Right cardiac atrium (tissue), 5 donors: Measurements from ENCODE around the gene ELMO3. TPM values are rescaled to one million over a fixed set of nuclear protein-coding genes. Genes with fewer than 3 reads are reported as not detected.
A peak's percentile ranks its signal among the peaks of the same experiment; 100 is the strongest.

ENCODE experiments used
- ATAC-seq, 2 donors: fragments of 200-7000 bp; cut with Tn5 transposase; one replicate each; pipeline versions ENCODE4 v1.8.0 to v1.9.1; 2020; ENCODE audit warnings: moderate library complexity in 2 of 2, mild to moderate bottlenecking in 1 of 2
- DNase-seq, 3 donors: peaks; one replicate each; pipeline ENCODE4 v3.0.0-alpha.2; 2020
- H3K27ac ChIP-seq: one replicate; pipeline ENCODE4 v1.5.1; 2013; ENCODE audit warnings: mild to moderate bottlenecking, low read length, control low read depth, moderate library complexity
- H3K27me3 ChIP-seq: one replicate; pipeline ENCODE4 v1.6.1; 2013; ENCODE audit not compliant: control insufficient read depth, insufficient read depth
- H3K4me1 ChIP-seq: one replicate; pipeline ENCODE4 v1.6.1; 2013; ENCODE audit warnings: low read length; ENCODE audit not compliant: control insufficient read depth, insufficient read depth
- H3K4me3 ChIP-seq: one replicate; pipeline ENCODE4 v1.5.1; 2013; ENCODE audit warnings: low read length, control low read depth
- H3K9me3 ChIP-seq: one replicate; pipeline ENCODE4 v1.6.1; 2013; ENCODE audit warnings: low read length; ENCODE audit not compliant: control insufficient read depth
- WGBS: extraction: QIAGEN DNeasy Blood & Tissue Kit; methylation state at CpG from one replicate; pipeline ENCODE4 v1.1.7; 2013; 5-methylcytosine and 5-hydroxymethylcytosine counted together
- intact Hi-C, 4 donors: fragments of 100-400 bp; cut with DNase I; formaldehyde crosslinking; loops; one replicate each; pipeline versions ENCODE4 v1.11.0 to v1.14.0; 2022 to 2023
- long read RNA-seq, 4 donors: library from polyadenylated mRNA; unstranded; transcript quantifications; one replicate each; pipeline ENCODE4 v2.0.0, GENCODE V29; 2020 to 2021
- polyA plus RNA-seq: library from polyadenylated mRNA; stranded (reverse); fragments of 200-250 nt; gene quantifications from one replicate; pipeline ENCODE4 v1.2.3, GENCODE V29; 2013
- total RNA-seq, 4 donors: library from RNA; stranded (reverse); fragmentation: NEBNext Ultra II Directional; extraction: Animal tissue kit (Norgen Biotek cat#: 25700); gene quantifications; one replicate each; pipeline ENCODE4 v1.2.1, GENCODE V29; 2021
- donor health status: healthy with polysubstance abuse.
- donor health status: DM: no; HTN: yes; CAD: no.
- donor health status: DM: no; HTN: no; CAD: no.
- donor health status: DM: no; HTN: yes; CAD: no; lungs with severe emphysema.
- donor health status: DM: yes; HTN: yes; CAD: no.

The ELMO3 gene
- under 1 TPM; 0.51 to 0.85 (median 0.76) TPM for total RNA-seq
- 0.72 TPM for polyA plus RNA-seq
- long read RNA-seq, donor 1, partial matches to known transcripts: 1 of 2 reads
- long read RNA-seq, donor 1, other reads (novel, unspliced or antisense): 1 of 2 reads
- long read RNA-seq, donor 2, partial matches to known transcripts: 1 of 1 reads
- long read RNA-seq, donor 2, other reads (novel, unspliced or antisense): 0 of 1 reads
- long read RNA-seq, donor 3: 0 reads
- long read RNA-seq, donor 4: 0 reads

- Histone ChIP-seq H3K4me3 (no peak within 1 kb of the TSS), H3K27ac (no peak within 1 kb of the TSS), H3K9me3 (no peaks in the 10 kb centered on the region), H3K27me3 (no peaks in the 10 kb centered on the region), H3K4me1 (no peaks in the 10 kb centered on the region)
- intact Hi-C loops: no loop called here
- DNase-seq (peak in 2 of 3 donors; percentile 60 to 75), ATAC-seq (peak; percentile 17 to 20)
- WGBS: 48% methylated on average over 61 of the region's 61 CpGs
Observed at GRCh38 chr16:67199011-67199807, at the start of gene ELMO3. Gene ELMO3, plus strand, starts transcription at chr16:67199131. Its CDS starts 196 bp downstream, at chr16:67199327.

GRCh38 chr16:67149276-67150046, 49.5 kb upstream of the ELMO3 start:
- H3K27ac ChIP-seq: no peak overlapping the region
- intact Hi-C loops: loop anchor here in 2 of 4 donors (2.0 to 5.0 kb wide), 2 partner anchors 37 to 173 kb away; no protein-coding TSS in a partner anchor
- 69% methylated on average over 77 of the region's 77 CpGs for WGBS
- H3K4me3 ChIP-seq: no peak overlapping the region
- no peaks in the 10 kb centered on the region for H3K9me3 ChIP-seq
- peak in 1 of 3 donors; percentile 74 for DNase-seq
- no peaks in the 10 kb centered on the region for H3K4me1 ChIP-seq
- ATAC-seq: no peak
- no peaks in the 10 kb centered on the region for H3K27me3 ChIP-seq

GRCh38 chr16:67150047-67150832, 48.7 kb upstream of the ELMO3 start:
- no peaks in the 10 kb centered on the region for H3K27me3 ChIP-seq
- peak; percentile 72 to 75 for ATAC-seq
- intact Hi-C loops: loop anchor here in 1 of 4 donors (2.0 kb wide), 1 partner anchor 173 kb away; no protein-coding TSS in a partner anchor
- peaks cover 3% of the 10 kb centered on the region for H3K4me1 ChIP-seq
- WGBS: 8% methylated on average over 94 of the region's 94 CpGs
- peak overlapping the region; percentile 68 for H3K27ac ChIP-seq
- peak; percentile 78 to 91 (median 89) for DNase-seq
- H3K9me3 ChIP-seq: no peaks in the 10 kb centered on the region
- peak overlapping the region; percentile 56 for H3K4me3 ChIP-seq

- DNase-seq (peak; percentile 88 to 95 (median 94)), ATAC-seq (peak; percentile 85 to 86)
- Histone ChIP-seq H3K4me3 (peak within 1 kb of the TSS; percentile 56), H3K9me3 (no peaks in the 10 kb centered on the region), H3K4me1 (peaks cover 3% of the 10 kb centered on the region), H3K27ac (peak within 1 kb of the TSS; percentile 68), H3K27me3 (no peaks in the 10 kb centered on the region)
- intact Hi-C loops: loop anchor here in 1 of 4 donors (2.0 kb wide), 1 partner anchor 174 kb away; no protein-coding TSS in a partner anchor
- 1% methylated on average over 34 of the region's 34 CpGs for WGBS
Observed at GRCh38 chr16:67150833-67151396, 48.0 kb upstream of the ELMO3 start, which contains the start of gene B3GNT9. Gene B3GNT9, minus strand, starts transcription at chr16:67150998. Its CDS starts 513 bp downstream, at chr16:67150485.

- no peaks in the 10 kb centered on the region for H3K9me3 ChIP-seq
- no peaks in the 10 kb centered on the region for H3K27me3 ChIP-seq
- DNase-seq: peak in 1 of 3 donors; percentile 62
- H3K4me1 ChIP-seq: peaks cover 3% of the 10 kb centered on the region
- intact Hi-C loops: loop anchor here in 1 of 4 donors (2.0 kb wide), 1 partner anchor 175 kb away; no protein-coding TSS in a partner anchor
- no peak for ATAC-seq
- H3K27ac ChIP-seq: no peak overlapping the region
- WGBS: 54% methylated on average over 8 of the region's 8 CpGs
- no peak overlapping the region for H3K4me3 ChIP-seq
Observed at GRCh38 chr16:67151431-67152097, 47.4 kb upstream of the ELMO3 start.

GRCh38 chr16:67154578-67155294, 44.2 kb upstream of the ELMO3 start:
- DNase-seq: peak in 1 of 3 donors; percentile 49
- H3K4me3 ChIP-seq: no peak overlapping the region

GRCh38 chr16:67155295-67156142, 43.4 kb upstream of the ELMO3 start:
- 12% methylated on average over 74 of the region's 74 CpGs for WGBS
- Histone ChIP-seq H3K4me1 (peaks cover 5% of the 10 kb centered on the region), H3K27ac (no peak overlapping the region), H3K9me3 (no peaks in the 10 kb centered on the region), H3K27me3 (no peaks in the 10 kb centered on the region), H3K4me3 (no peak overlapping the region)
- ATAC-seq (peak; percentile 54 to 59), DNase-seq (peak; percentile 80 to 93 (median 92))
- intact Hi-C loops: loop anchor here in 3 of 4 donors (2.0 to 5.0 kb wide), 2 partner anchors 178 to 179 kb away; no protein-coding TSS in a partner anchor

More at GRCh38 chr16:67154578-67155294, 44.2 kb upstream of the ELMO3 start:
- intact Hi-C loops: loop anchor here in 2 of 4 donors (2.0 to 5.0 kb wide), 2 partner anchors 177 to 178 kb away; no protein-coding TSS in a partner anchor
- Histone ChIP-seq H3K27ac (no peak overlapping the region), H3K4me1 (peaks cover 5% of the 10 kb centered on the region), H3K27me3 (no peaks in the 10 kb centered on the region), H3K9me3 (no peaks in the 10 kb centered on the region)
- ATAC-seq: no peak
- 33% methylated on average over 61 of the region's 61 CpGs for WGBS

- no peak overlapping the region for H3K27ac ChIP-seq
- ATAC-seq (no peak), DNase-seq (peak in 1 of 3 donors; percentile 50)
- intact Hi-C loops: loop anchor here in 2 of 4 donors (2.0 to 5.0 kb wide), 2 partner anchors 179 kb away; no protein-coding TSS in a partner anchor
- 67% methylated on average over 15 of the region's 15 CpGs for WGBS
- no peak overlapping the region for H3K4me3 ChIP-seq
- no peaks in the 10 kb centered on the region for H3K9me3 ChIP-seq
- H3K4me1 ChIP-seq: peaks cover 5% of the 10 kb centered on the region
- no peaks in the 10 kb centered on the region for H3K27me3 ChIP-seq
Observed at GRCh38 chr16:67156143-67156844, 42.6 kb upstream of the ELMO3 start.
